GM23338 (cell line): ENCODE data around the gene ASGR1. TPM values are rescaled to one million over a fixed set of nuclear protein-coding genes. Genes with fewer than 3 reads are reported as not detected.

Experiments
- ATAC-seq: fragments of 200-7000 bp; cut with Tn5 transposase; 3 replicates; pipeline ENCODE4 v1.9.1; 2020
- DNase-seq: peaks from one replicate; pipeline ENCODE4 v3.0.0-alpha.2; 2015; ENCODE audit warnings: low spot score
- H2AFZ ChIP-seq: fragments of 200-600 bp; sonication (generic); 2 replicates; pipeline ENCODE4 v1.8.0; 2016; ENCODE audit warnings: antibody characterized with exemption, mild to moderate bottlenecking, moderate library complexity
- H3F3A ChIP-seq: fragments of 200-600 bp; sonication (generic); replicated peaks from 2 replicates; pipeline ENCODE4 v1.8.0; 2017; ENCODE audit warnings: antibody characterized with exemption, mixed run types, low read depth
- H3K27ac ChIP-seq: fragments of 200-600 bp; sonication (generic); 2 replicates; pipeline ENCODE4 v1.6.1; 2016; ENCODE audit warnings: low read depth
- H3K27me3 ChIP-seq: fragments of 200-600 bp; sonication (generic); 2 replicates; pipeline ENCODE4 v1.8.0; 2016; ENCODE audit warnings: mild to moderate bottlenecking, mixed run types, moderate library complexity; ENCODE audit not compliant: insufficient read depth
- H3K36me3 ChIP-seq: fragments of 200-600 bp; sonication (generic); 2 replicates; pipeline ENCODE4 v1.8.0; 2016; ENCODE audit warnings: mild to moderate bottlenecking; ENCODE audit not compliant: insufficient read depth
- H3K4me1 ChIP-seq: fragments of 200-600 bp; sonication (generic); 2 replicates; pipeline ENCODE4 v1.8.0; 2016; ENCODE audit warnings: mild to moderate bottlenecking, moderate library complexity; ENCODE audit not compliant: insufficient read depth
- H3K4me2 ChIP-seq: fragments of 200-600 bp; sonication (generic); 2 replicates; pipeline ENCODE4 v1.7.1; 2017; ENCODE audit warnings: mixed run types
- H3K4me3 ChIP-seq: fragments of 200-600 bp; sonication (generic); 2 replicates; pipeline ENCODE4 v1.6.1; 2016; ENCODE audit warnings: mixed run types
- H3K79me2 ChIP-seq: fragments of 200-600 bp; sonication (generic); replicated peaks from 2 replicates; pipeline ENCODE4 v1.8.0; 2017; ENCODE audit warnings: mild to moderate bottlenecking; ENCODE audit not compliant: insufficient read depth
- H3K9me2 ChIP-seq: fragments of 200-600 bp; sonication (generic); 2 replicates; pipeline ENCODE4 v1.8.0; 2017; ENCODE audit not compliant: insufficient read depth
- H4K20me1 ChIP-seq: fragments of 200-600 bp; sonication (generic); replicated peaks from 2 replicates; pipeline ENCODE4 v1.8.0; 2017; ENCODE audit warnings: mild to moderate bottlenecking; ENCODE audit not compliant: insufficient read depth
- H3K27ac Mint-ChIP-seq: 2 replicates; pipeline ENCODE4 v1.8.0; 2020; ENCODE audit warnings: inconsistent platforms, mild to moderate bottlenecking, moderate library complexity, mixed read lengths
- H3K27me3 Mint-ChIP-seq: 3 replicates; pipeline ENCODE4 v1.8.0; 2022; ENCODE audit warnings: low read depth, mild to moderate bottlenecking, moderate library complexity, mixed read lengths, inconsistent platforms; ENCODE audit not compliant: insufficient read depth, poor library complexity
- H3K36me3 Mint-ChIP-seq: 3 replicates; pipeline ENCODE4 v1.8.0; 2021; ENCODE audit warnings: low read depth, mild to moderate bottlenecking, inconsistent platforms, moderate library complexity, mixed read lengths
- H3K4me1 Mint-ChIP-seq: 3 replicates; pipeline ENCODE4 v1.8.0; 2020; ENCODE audit warnings: mild to moderate bottlenecking, inconsistent platforms, mixed read lengths
- H3K4me3 Mint-ChIP-seq: 3 replicates; pipeline ENCODE4 v1.8.0; 2021; ENCODE audit warnings: moderate library complexity, mild to moderate bottlenecking, inconsistent platforms, mixed read lengths
- H3K9me3 Mint-ChIP-seq: 3 replicates; pipeline ENCODE4 v1.8.0; 2020; ENCODE audit warnings: moderate library complexity, mild to moderate bottlenecking, inconsistent platforms, mixed read lengths
- CREB1 ChIP-seq: fragments of 250-450 bp; sonication (Bioruptor Pico); IDR thresholded peaks from 2 replicates; pipeline ENCODE4 v1.5.0; 2020; ENCODE audit warnings: low read depth, mild to moderate bottlenecking, moderate library complexity
- ETS1 ChIP-seq: IDR thresholded peaks from 2 replicates; pipeline ENCODE4 v1.6.1; 2016; ENCODE audit warnings: antibody characterized with exemption
- EZH2 ChIP-seq: fragments of 200-600 bp; sonication (generic); IDR thresholded peaks from one replicate; pipeline ENCODE4 v1.8.0; 2017; ENCODE audit warnings: antibody characterized with exemption, mild to moderate bottlenecking, low read depth; ENCODE audit not compliant: unreplicated experiment
- EZH2phosphoT487 ChIP-seq: fragments of 200-600 bp; sonication (generic); IDR thresholded peaks from one replicate; pipeline ENCODE4 v1.8.1; 2018; ENCODE audit warnings: antibody characterized with exemption; ENCODE audit not compliant: unreplicated experiment
- JUNB ChIP-seq: IDR thresholded peaks from one replicate; pipeline ENCODE4 v1.6.1; 2016; ENCODE audit warnings: antibody characterized with exemption; ENCODE audit not compliant: unreplicated experiment
- NANOG ChIP-seq: IDR thresholded peaks from 2 replicates; pipeline ENCODE4 v1.6.1; 2016; ENCODE audit warnings: antibody characterized with exemption, borderline replicate concordance
- POLR2AphosphoS5 ChIP-seq: IDR thresholded peaks from 2 replicates; pipeline ENCODE4 v1.6.1; 2016; ENCODE audit warnings: antibody characterized with exemption, low read depth
- STAT1 ChIP-seq: IDR thresholded peaks from one replicate; pipeline ENCODE4 v1.6.1; 2016; ENCODE audit warnings: antibody characterized with exemption; ENCODE audit not compliant: unreplicated experiment
- ZNF114 ChIP-seq: fragments of 250-450 bp; sonication (Bioruptor Pico); IDR thresholded peaks from 2 replicates; pipeline ENCODE4 v1.5.0; 2020; ENCODE audit warnings: mild to moderate bottlenecking, moderate library complexity
- ZNF331 ChIP-seq: fragments of 250-450 bp; sonication (Bioruptor Pico); IDR thresholded peaks from 2 replicates; pipeline ENCODE4 v1.5.0; 2020; ENCODE audit warnings: low read depth, mild to moderate bottlenecking, moderate library complexity
- polyA plus RNA-seq: library from polyadenylated mRNA; unstranded; fragments of >200 nt; fragmentation: Nextera tagmentation; extraction: Ambion mirVana; gene quantifications from 2 replicates; pipeline ENCODE4 v1.2.1, GENCODE V29; 2016
- total RNA-seq: library from RNA; depleted of rRNA; stranded (reverse); fragments of >200 nt; shearing (Covaris generic); gene quantifications from 2 replicates; pipeline ENCODE4 v1.2.3, GENCODE V29; 2014
- TF ChIP-seq, protein P1 (sequence below): fragments of 250-450 bp; sonication (Bioruptor Pico); IDR thresholded peaks from 2 replicates; pipeline ENCODE4 v1.5.0; 2020; ENCODE audit warnings: mild to moderate bottlenecking, moderate library complexity
- TF ChIP-seq, protein P2 (sequence below), 2 experiments: fragments of 200-600 bp in 1 of 2; sonication (generic) in 1 of 2; conservative IDR thresholded peaks; 2 replicates each; pipeline versions ENCODE4 v1.5.1 to v1.6.1; 2016 to 2017; ENCODE audit warnings: antibody characterized with exemption in 2 of 2, low read depth in 2 of 2, mild to moderate bottlenecking in 2 of 2, moderate library complexity in 1 of 2
- TF ChIP-seq, protein P3 (sequence below): IDR thresholded peaks from one replicate; pipeline ENCODE4 v1.6.1; 2018; ENCODE audit warnings: antibody characterized with exemption; ENCODE audit not compliant: unreplicated experiment

ASGR1 gene
- total and polyA plus RNA-seq, 2 experiments from 2014 or later, result 8.3 to 9.0 TPM

DNA sequence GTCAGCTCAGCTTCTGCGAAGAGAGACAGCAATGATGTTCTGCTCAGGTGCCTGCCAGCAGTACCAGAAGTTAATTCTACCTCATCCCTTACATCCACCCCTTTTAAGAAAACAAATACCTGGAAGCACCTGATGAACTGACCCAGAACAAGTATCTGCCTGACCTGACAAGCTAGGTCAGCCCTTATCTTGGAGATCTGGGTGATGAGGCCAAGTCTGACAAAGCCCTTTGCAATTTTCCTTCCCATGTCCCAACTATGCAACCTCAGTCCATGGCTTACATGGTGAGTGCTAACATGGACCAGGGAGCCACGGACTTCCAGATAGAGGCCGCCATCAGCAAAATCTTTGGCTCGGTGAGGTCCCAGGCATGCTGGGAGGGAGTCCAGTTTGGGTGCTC lies 44.2 kb upstream of the ASGR1 start:
- Histone ChIP-seq H3K4me2 (no peak overlapping the region), H3F3A (peaks cover 17% of the 10 kb centered on the region), H3K4me1 (peaks cover 20% of the 10 kb centered on the region), H3K27ac (no peak overlapping the region), H4K20me1 (peaks cover 34% of the 10 kb centered on the region), H3K36me3 (peaks cover 11% of the 10 kb centered on the region; the same call in 1 of the 2 replicates), H3K9me2 (no peaks in the 10 kb centered on the region), H3K4me3 (no peak overlapping the region), H3K27me3 (no peaks in the 10 kb centered on the region), H2AFZ (no peak overlapping the region), H3K79me2 (no peaks in the 10 kb centered on the region; the same call in 1 of the 2 replicates)
- Mint-ChIP-seq H3K4me1 (peaks cover 28% of the 10 kb centered on the region), H3K36me3 (peaks cover 72% of the 10 kb centered on the region), H3K9me3 (no peaks in the 10 kb centered on the region; the same call in 2 of the 3 replicates), H3K4me3 (no peak overlapping the region), H3K27me3 (peaks cover 51% of the 10 kb centered on the region), H3K27ac (no peak overlapping the region)
- DNase-seq, result no peak
- no peak for TF ChIP-seq NANOG
- TF ChIP-seq, protein P1, sequence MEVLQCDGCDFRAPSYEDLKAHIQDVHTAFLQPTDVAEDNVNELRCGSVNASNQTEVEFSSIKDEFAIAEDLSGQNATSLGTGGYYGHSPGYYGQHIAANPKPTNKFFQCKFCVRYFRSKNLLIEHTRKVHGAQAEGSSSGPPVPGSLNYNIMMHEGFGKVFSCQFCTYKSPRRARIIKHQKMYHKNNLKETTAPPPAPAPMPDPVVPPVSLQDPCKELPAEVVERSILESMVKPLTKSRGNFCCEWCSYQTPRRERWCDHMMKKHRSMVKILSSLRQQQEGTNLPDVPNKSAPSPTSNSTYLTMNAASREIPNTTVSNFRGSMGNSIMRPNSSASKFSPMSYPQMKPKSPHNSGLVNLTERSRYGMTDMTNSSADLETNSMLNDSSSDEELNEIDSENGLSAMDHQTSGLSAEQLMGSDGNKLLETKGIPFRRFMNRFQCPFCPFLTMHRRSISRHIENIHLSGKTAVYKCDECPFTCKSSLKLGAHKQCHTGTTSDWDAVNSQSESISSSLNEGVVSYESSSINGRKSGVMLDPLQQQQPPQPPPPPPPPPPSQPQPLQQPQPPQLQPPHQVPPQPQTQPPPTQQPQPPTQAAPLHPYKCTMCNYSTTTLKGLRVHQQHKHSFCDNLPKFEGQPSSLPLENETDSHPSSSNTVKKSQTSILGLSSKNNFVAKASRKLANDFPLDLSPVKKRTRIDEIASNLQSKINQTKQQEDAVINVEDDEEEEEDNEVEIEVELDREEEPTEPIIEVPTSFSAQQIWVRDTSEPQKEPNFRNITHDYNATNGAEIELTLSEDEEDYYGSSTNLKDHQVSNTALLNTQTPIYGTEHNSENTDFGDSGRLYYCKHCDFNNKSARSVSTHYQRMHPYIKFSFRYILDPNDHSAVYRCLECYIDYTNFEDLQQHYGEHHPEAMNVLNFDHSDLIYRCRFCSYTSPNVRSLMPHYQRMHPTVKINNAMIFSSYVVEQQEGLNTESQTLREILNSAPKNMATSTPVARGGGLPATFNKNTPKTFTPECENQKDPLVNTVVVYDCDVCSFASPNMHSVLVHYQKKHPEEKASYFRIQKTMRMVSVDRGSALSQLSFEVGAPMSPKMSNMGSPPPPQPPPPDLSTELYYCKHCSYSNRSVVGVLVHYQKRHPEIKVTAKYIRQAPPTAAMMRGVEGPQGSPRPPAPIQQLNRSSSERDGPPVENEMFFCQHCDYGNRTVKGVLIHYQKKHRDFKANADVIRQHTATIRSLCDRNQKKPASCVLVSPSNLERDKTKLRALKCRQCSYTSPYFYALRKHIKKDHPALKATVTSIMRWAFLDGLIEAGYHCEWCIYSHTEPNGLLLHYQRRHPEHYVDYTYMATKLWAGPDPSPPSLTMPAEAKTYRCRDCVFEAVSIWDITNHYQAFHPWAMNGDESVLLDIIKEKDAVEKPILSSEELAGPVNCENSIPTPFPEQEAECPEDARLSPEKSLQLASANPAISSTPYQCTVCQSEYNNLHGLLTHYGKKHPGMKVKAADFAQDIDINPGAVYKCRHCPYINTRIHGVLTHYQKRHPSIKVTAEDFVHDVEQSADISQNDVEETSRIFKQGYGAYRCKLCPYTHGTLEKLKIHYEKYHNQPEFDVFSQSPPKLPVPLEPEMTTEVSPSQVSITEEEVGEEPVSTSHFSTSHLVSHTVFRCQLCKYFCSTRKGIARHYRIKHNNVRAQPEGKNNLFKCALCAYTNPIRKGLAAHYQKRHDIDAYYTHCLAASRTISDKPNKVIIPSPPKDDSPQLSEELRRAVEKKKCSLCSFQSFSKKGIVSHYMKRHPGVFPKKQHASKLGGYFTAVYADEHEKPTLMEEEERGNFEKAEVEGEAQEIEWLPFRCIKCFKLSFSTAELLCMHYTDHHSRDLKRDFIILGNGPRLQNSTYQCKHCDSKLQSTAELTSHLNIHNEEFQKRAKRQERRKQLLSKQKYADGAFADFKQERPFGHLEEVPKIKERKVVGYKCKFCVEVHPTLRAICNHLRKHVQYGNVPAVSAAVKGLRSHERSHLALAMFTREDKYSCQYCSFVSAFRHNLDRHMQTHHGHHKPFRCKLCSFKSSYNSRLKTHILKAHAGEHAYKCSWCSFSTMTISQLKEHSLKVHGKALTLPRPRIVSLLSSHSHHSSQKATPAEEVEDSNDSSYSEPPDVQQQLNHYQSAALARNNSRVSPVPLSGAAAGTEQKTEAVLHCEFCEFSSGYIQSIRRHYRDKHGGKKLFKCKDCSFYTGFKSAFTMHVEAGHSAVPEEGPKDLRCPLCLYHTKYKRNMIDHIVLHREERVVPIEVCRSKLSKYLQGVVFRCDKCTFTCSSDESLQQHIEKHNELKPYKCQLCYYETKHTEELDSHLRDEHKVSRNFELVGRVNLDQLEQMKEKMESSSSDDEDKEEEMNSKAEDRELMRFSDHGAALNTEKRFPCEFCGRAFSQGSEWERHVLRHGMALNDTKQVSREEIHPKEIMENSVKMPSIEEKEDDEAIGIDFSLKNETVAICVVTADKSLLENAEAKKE (CRISPR knock-in tag), result no peak
- TF ChIP-seq EZH2phosphoT487, result no peak
- TF ChIP-seq ETS1, result no peak
- no peak for TF ChIP-seq STAT1
- TF ChIP-seq POLR2AphosphoS5, result no peak
- TF ChIP-seq EZH2, result no peak
- no peak for TF ChIP-seq ZNF331 (CRISPR knock-in tag)
- TF ChIP-seq, protein P2, sequence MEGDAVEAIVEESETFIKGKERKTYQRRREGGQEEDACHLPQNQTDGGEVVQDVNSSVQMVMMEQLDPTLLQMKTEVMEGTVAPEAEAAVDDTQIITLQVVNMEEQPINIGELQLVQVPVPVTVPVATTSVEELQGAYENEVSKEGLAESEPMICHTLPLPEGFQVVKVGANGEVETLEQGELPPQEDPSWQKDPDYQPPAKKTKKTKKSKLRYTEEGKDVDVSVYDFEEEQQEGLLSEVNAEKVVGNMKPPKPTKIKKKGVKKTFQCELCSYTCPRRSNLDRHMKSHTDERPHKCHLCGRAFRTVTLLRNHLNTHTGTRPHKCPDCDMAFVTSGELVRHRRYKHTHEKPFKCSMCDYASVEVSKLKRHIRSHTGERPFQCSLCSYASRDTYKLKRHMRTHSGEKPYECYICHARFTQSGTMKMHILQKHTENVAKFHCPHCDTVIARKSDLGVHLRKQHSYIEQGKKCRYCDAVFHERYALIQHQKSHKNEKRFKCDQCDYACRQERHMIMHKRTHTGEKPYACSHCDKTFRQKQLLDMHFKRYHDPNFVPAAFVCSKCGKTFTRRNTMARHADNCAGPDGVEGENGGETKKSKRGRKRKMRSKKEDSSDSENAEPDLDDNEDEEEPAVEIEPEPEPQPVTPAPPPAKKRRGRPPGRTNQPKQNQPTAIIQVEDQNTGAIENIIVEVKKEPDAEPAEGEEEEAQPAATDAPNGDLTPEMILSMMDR (conservative IDR thresholded peaks at IDR 0.05; ENCODE audit: low read depth in 2 of 2), result no peak
- TF ChIP-seq JUNB, result no peak
- TF ChIP-seq ZNF114 (CRISPR knock-in tag), result no peak
- TF ChIP-seq, protein P3, sequence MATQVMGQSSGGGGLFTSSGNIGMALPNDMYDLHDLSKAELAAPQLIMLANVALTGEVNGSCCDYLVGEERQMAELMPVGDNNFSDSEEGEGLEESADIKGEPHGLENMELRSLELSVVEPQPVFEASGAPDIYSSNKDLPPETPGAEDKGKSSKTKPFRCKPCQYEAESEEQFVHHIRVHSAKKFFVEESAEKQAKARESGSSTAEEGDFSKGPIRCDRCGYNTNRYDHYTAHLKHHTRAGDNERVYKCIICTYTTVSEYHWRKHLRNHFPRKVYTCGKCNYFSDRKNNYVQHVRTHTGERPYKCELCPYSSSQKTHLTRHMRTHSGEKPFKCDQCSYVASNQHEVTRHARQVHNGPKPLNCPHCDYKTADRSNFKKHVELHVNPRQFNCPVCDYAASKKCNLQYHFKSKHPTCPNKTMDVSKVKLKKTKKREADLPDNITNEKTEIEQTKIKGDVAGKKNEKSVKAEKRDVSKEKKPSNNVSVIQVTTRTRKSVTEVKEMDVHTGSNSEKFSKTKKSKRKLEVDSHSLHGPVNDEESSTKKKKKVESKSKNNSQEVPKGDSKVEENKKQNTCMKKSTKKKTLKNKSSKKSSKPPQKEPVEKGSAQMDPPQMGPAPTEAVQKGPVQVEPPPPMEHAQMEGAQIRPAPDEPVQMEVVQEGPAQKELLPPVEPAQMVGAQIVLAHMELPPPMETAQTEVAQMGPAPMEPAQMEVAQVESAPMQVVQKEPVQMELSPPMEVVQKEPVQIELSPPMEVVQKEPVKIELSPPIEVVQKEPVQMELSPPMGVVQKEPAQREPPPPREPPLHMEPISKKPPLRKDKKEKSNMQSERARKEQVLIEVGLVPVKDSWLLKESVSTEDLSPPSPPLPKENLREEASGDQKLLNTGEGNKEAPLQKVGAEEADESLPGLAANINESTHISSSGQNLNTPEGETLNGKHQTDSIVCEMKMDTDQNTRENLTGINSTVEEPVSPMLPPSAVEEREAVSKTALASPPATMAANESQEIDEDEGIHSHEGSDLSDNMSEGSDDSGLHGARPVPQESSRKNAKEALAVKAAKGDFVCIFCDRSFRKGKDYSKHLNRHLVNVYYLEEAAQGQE, result no peak
- no peak for TF ChIP-seq CREB1 (CRISPR knock-in tag)
- ATAC-seq, result no peak
